CD4-positive, alpha-beta T cell treated with Interferon gamma for 1 hour (primary cell): ENCODE data around the gene SLC7A7.
A peak's percentile ranks its signal among the peaks of the same experiment; 100 is the strongest.
"Not testable (repeated sequence)": the region's sequence is repeated elsewhere in the genome, so short reads cannot be mapped to it uniquely, and the experiment has no call there.

Experiments
- DNase-seq: peaks from one replicate; pipeline ENCODE4 v3.0.0-alpha.2; 2020

The SLC7A7 gene

GRCh38 chr14:22786685-22787084, 28.6 kb downstream of the SLC7A7 start:
- no peak for DNase-seq

- DNase-seq = no peak
These were observed 33.8 kb downstream of the SLC7A7 start for GRCh38 chr14:22781301-22781991.

- no peak for DNase-seq
These were observed 34.3 kb downstream of the SLC7A7 start for GRCh38 chr14:22780941-22781300.

GRCh38 chr14:22780105-22780679, 35.0 kb downstream of the SLC7A7 start:
- DNase-seq = no peak

- no peak for DNase-seq
These were observed 37.2 kb downstream of the SLC7A7 start for GRCh38 chr14:22778084-22778483.

GRCh38 chr14:22776849-22777248, 38.4 kb downstream of the SLC7A7 start:
- not testable (repeated sequence) for DNase-seq

GRCh38 chr14:22776215-22776614, 39.0 kb downstream of the SLC7A7 start:
- DNase-seq = no peak

GRCh38 chr14:22774011-22774706, 41.1 kb downstream of the SLC7A7 start:
- no peak for DNase-seq

GRCh38 chr14:22773162-22774010, 41.8 kb downstream of the SLC7A7 start:
- no peak for DNase-seq

GRCh38 chr14:22772725-22773124, 42.5 kb downstream of the SLC7A7 start:
- DNase-seq = no peak

GRCh38 chr14:22770481-22771187, 44.6 kb downstream of the SLC7A7 start:
- DNase-seq = no peak

- DNase-seq = no peak
These were observed 45.9 kb downstream of the SLC7A7 start for GRCh38 chr14:22769369-22769768.

GRCh38 chr14:22768947-22769346, 46.3 kb downstream of the SLC7A7 start:
- no peak for DNase-seq

- no peak for DNase-seq
These were observed 48.0 kb downstream of the SLC7A7 start for GRCh38 chr14:22767323-22767589.

- peak; percentile 98 for DNase-seq
These were observed 48.5 kb downstream of the SLC7A7 start, which contains the start of gene OXA1L for GRCh38 chr14:22766457-22767322. Gene OXA1L (plus strand): TSS chr14:22766688. CDS start chr14:22766702, 14 bp downstream.

- no peak for DNase-seq
These were observed 50.9 kb downstream of the SLC7A7 start for GRCh38 chr14:22764382-22764781.

GRCh38 chr14:22761734-22762133, 53.5 kb downstream of the SLC7A7 start:
- DNase-seq = no peak

GRCh38 chr14:22757972-22758650, 57.1 kb downstream of the SLC7A7 start:
- not testable (repeated sequence) for DNase-seq

- no peak for DNase-seq
These were observed 61.6 kb downstream of the SLC7A7 start for GRCh38 chr14:22753586-22753985.

- no peak for DNase-seq
These were observed 62.8 kb downstream of the SLC7A7 start for GRCh38 chr14:22752422-22752821.

GRCh38 chr14:22748631-22749068, 66.6 kb downstream of the SLC7A7 start:
- no peak for DNase-seq
